Keratinocyte (primary cell): ENCODE data around the gene TRIM9. TPM values are rescaled to one million over a fixed set of nuclear protein-coding genes. Genes with fewer than 3 reads are reported as not detected.

Source experiments
- DNase-seq: peaks from one replicate; pipeline ENCODE4 v3.0.0-alpha.2; 2011; ENCODE audit warnings: low read depth, missing footprints, low spot score
- FAIRE-seq: peaks from 2 replicates; lab custom pipeline; 2011; peaks lifted over from hg19 to GRCh38; lab: Jason Lieb, UNC
- H2AFZ ChIP-seq: 2 replicates; pipeline ENCODE4 v1.6.0; 2012; ENCODE audit warnings: low read length, control low read depth, inconsistent platforms; ENCODE audit not compliant: control insufficient read depth
- H3K27ac ChIP-seq: 2 replicates; pipeline ENCODE4 v1.5.1; 2011; ENCODE audit warnings: low read length; ENCODE audit not compliant: control insufficient read depth, insufficient read depth
- H3K27me3 ChIP-seq: 3 replicates; pipeline ENCODE4 v1.6.0; 2011; ENCODE audit warnings: low read length; ENCODE audit not compliant: control insufficient read depth, insufficient read depth; ENCODE audit errors: extremely low read depth
- H3K36me3 ChIP-seq, 2 experiments: 2 replicates in 1 of 2; 3 replicates in 1 of 2; pipeline ENCODE4 v1.5.1; 2011; ENCODE audit warnings: low read length in 2 of 2, mild to moderate bottlenecking in 1 of 2; ENCODE audit not compliant: control insufficient read depth in 2 of 2, insufficient read depth in 2 of 2; ENCODE audit errors: extremely low read depth in 1 of 2
- H3K4me1 ChIP-seq: 3 replicates; pipeline ENCODE4 v1.5.1; 2011; ENCODE audit warnings: low read length; ENCODE audit not compliant: control insufficient read depth, insufficient read depth; ENCODE audit errors: extremely low read depth
- H3K4me2 ChIP-seq: 3 replicates; pipeline ENCODE4 v1.6.0; 2011; ENCODE audit warnings: low read depth, low read length; ENCODE audit not compliant: control insufficient read depth, insufficient read depth; ENCODE audit errors: extremely low read depth
- H3K4me3 ChIP-seq, 3 experiments: fragments of 200-600 bp in 1 of 3; sonication (generic) in 1 of 3; 2 replicates in 2 of 3; 3 replicates in 1 of 3; pipeline ENCODE4 v1.5.1; 2011 to 2016; ENCODE audit warnings: low read length in 3 of 3, mild to moderate bottlenecking in 3 of 3, control low read depth in 2 of 3, inconsistent platforms in 1 of 3, low read depth in 1 of 3, mixed read lengths in 1 of 3, mixed run types in 1 of 3, moderate library complexity in 1 of 3; ENCODE audit not compliant: control insufficient read depth in 2 of 3, insufficient read depth in 2 of 3; ENCODE audit errors: extremely low read depth in 1 of 3
- H3K79me2 ChIP-seq: 2 replicates; pipeline ENCODE4 v1.6.0; 2012; ENCODE audit warnings: low read length; ENCODE audit not compliant: control insufficient read depth, insufficient read depth
- H3K9ac ChIP-seq: 3 replicates; pipeline ENCODE4 v1.6.0; 2011; ENCODE audit warnings: low read length; ENCODE audit not compliant: control insufficient read depth, insufficient read depth; ENCODE audit errors: extremely low read depth
- H3K9me1 ChIP-seq: 3 replicates; pipeline ENCODE4 v1.6.0; 2011; ENCODE audit warnings: low read length; ENCODE audit not compliant: control insufficient read depth, insufficient read depth; ENCODE audit errors: extremely low read depth
- H3K9me3 ChIP-seq: 2 replicates; pipeline ENCODE4 v1.5.1; 2012; ENCODE audit warnings: low read depth, low read length; ENCODE audit not compliant: control insufficient read depth
- H4K20me1 ChIP-seq: 3 replicates; pipeline ENCODE4 v1.6.0; 2011; ENCODE audit warnings: low read length; ENCODE audit not compliant: control insufficient read depth, insufficient read depth; ENCODE audit errors: extremely low read depth
- CTCF ChIP-seq, 3 experiments: IDR thresholded peaks in 1 of 3; conservative IDR thresholded peaks in 1 of 3; optimal IDR thresholded peaks in 1 of 3; 2 replicates in 2 of 3; 3 replicates in 1 of 3; pipeline versions ENCODE3 to v1.5.1; 2011; ENCODE audit warnings: low read length in 3 of 3, mild to moderate bottlenecking in 3 of 3, moderate library complexity in 2 of 3, control low read depth in 1 of 3, inconsistent platforms in 1 of 3; ENCODE audit not compliant: insufficient read depth in 2 of 3; ENCODE audit errors: extremely low read depth in 1 of 3
- EZH2 ChIP-seq: IDR thresholded peaks from one replicate; pipeline ENCODE4 v1.6.1; 2012; ENCODE audit warnings: inconsistent platforms, mild to moderate bottlenecking, low read length, moderate library complexity
- dilution Hi-C: fragments of 300-500 bp; cut with MboI; formaldehyde crosslinking; loops from one replicate; pipeline ENCODE4 v1.7.0; 2020; ENCODE audit warnings: low sequenced_read_pairs; ENCODE audit not compliant: extremely low pct_ligation_motif_present
- polyA plus RNA-seq, 5 experiments: library from polyadenylated mRNA; depleted of rRNA in 3 of 5; stranded (reverse) in 3 of 5; stranded (forward) in 1 of 5; unstranded in 1 of 5; fragments of >200 nt; gene quantifications; 1 replicate in 1 of 5; 2 replicates in 3 of 5; 3 replicates in 1 of 5; pipeline versions ENCODE4 v1.2.1 to v1.2.3, GENCODE V29; 2011 to 2012; ENCODE audit warnings: missing spikeins in 2 of 5, low read depth in 1 of 5, low replicate concordance in 1 of 5

Gene TRIM9
- polyA plus RNA-seq, 1 donor (not counting 4 experiments of a cell fraction or from before 2014, with no cell fraction given), result 0.04 TPM

GRCh38 chr14:50972734-50973133 lies 122.2 kb downstream of the TRIM9 start:
- no peaks in the 10 kb centered on the region for H3K79me2 ChIP-seq
- FAIRE-seq, result no peak
- H3K27me3 ChIP-seq, result peaks cover 6% of the 10 kb centered on the region
- no peaks in the 10 kb centered on the region for H4K20me1 ChIP-seq
- H3K36me3 ChIP-seq, result no peaks in the 10 kb centered on the region
- TF ChIP-seq CTCF (optimal IDR thresholded peaks at IDR 0.05 in 1 of 3, IDR thresholded peaks at IDR 0.05 in 1 of 3, conservative IDR thresholded peaks at IDR 0.05 in 1 of 3; ENCODE audit: extremely low read depth in 1 of 3, insufficient read depth in 2 of 3, low read length in 3 of 3) (no peak), EZH2 (no peak)
- no peak overlapping the region for H3K27ac ChIP-seq
- dilution Hi-C loops, result no loop called here
- no peak overlapping the region for H2AFZ ChIP-seq
- no peaks in the 10 kb centered on the region for H3K9me1 ChIP-seq
- no peak for DNase-seq
- H3K4me2 ChIP-seq, result no peak overlapping the region
- H3K4me1 ChIP-seq, result no peaks in the 10 kb centered on the region
- no peaks in the 10 kb centered on the region for H3K9me3 ChIP-seq
- H3K9ac ChIP-seq, result no peak overlapping the region
- H3K4me3 ChIP-seq, result no peak overlapping the region

DNA sequence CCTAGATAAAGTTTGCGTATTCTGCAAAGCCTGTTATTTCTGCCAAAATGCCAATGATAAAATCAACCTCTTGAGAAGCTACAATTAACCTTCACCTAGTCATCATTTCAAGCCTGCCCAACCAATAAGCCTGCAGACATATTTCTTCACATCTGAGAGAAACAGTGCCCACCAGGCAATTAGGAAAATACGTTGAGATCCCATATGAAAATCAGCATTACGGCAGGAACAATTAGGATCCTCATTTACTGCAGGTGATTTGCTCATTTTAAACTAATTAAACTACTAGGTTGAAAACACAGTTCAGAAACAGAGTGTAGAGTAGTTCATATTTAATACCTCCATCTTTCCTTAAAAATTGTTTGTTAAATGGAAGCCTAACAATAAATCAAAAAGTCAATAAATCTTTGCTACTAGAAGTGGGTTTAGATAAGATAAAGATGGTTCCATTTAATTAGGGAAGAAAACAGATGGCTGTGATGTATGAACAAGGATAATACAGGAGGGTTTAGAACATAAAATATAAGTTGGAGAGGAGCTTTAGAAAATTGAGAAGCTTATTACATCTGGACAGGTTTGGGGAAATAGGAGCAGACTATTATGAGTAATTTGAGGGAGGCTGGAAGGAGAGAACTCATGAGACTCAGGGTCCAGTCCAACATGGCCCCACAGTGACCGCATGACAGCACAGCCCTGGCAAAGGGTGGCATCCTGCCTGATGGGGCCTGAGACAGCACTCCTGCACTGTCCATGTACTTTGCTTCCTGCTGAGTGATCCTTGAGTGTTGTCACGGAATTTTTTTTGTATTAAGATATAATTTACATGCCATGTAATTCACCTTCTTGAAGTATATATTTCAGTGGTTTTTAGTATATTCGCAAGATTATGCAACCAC lies 123.8 kb downstream of the TRIM9 start:
- H3K9ac ChIP-seq, result no peak overlapping the region
- H4K20me1 ChIP-seq, result no peaks in the 10 kb centered on the region
- no peak overlapping the region for H3K4me3 ChIP-seq
- no peak for DNase-seq
- H2AFZ ChIP-seq, result no peak overlapping the region
- no peaks in the 10 kb centered on the region for H3K9me1 ChIP-seq
- no peaks in the 10 kb centered on the region for H3K27me3 ChIP-seq
- no peaks in the 10 kb centered on the region for H3K36me3 ChIP-seq
- no peak overlapping the region for H3K27ac ChIP-seq
- dilution Hi-C loops, result no loop called here
- no peak overlapping the region for H3K4me2 ChIP-seq
- H3K9me3 ChIP-seq, result no peaks in the 10 kb centered on the region
- H3K79me2 ChIP-seq, result no peaks in the 10 kb centered on the region
- no peak for FAIRE-seq
- H3K4me1 ChIP-seq, result no peaks in the 10 kb centered on the region
- no peak for TF ChIP-seq EZH2
- no peak for TF ChIP-seq CTCF (optimal IDR thresholded peaks at IDR 0.05 in 1 of 3, IDR thresholded peaks at IDR 0.05 in 1 of 3, conservative IDR thresholded peaks at IDR 0.05 in 1 of 3; ENCODE audit: extremely low read depth in 1 of 3, insufficient read depth in 2 of 3, low read length in 3 of 3)
